HepG2 (cell line): Measurements from ENCODE around the gene SLC8A2. TPM values are rescaled to one million over a fixed set of nuclear protein-coding genes. Genes with fewer than 3 reads are reported as not detected.

Experiments used
- CCDC6 ChIP-seq: sonication (generic); formaldehyde crosslinking; IDR thresholded peaks from 2 replicates; pipeline ENCODE4 v1.8.1; 2022; ENCODE audit warnings: mild to moderate bottlenecking, missing genetic modification reagents, moderate library complexity
- CEBPB ChIP-seq: IDR thresholded peaks from 2 replicates; pipeline ENCODE4 v1.6.1; 2011; ENCODE audit warnings: low read depth, low read length, improper control_type of control experiment, borderline replicate concordance
- GLI4 ChIP-seq: sonication (generic); formaldehyde crosslinking; IDR thresholded peaks from 2 replicates; pipeline ENCODE4 v1.5.1; 2020; ENCODE audit warnings: missing genetic modification reagents, mild to moderate bottlenecking, moderate library complexity, borderline replicate concordance
- HIC2 ChIP-seq: sonication (generic); formaldehyde crosslinking; IDR thresholded peaks from 2 replicates; pipeline ENCODE4 v1.9.0; 2022; ENCODE audit warnings: low read depth, missing genetic modification reagents
- IKZF4 ChIP-seq: sonication (generic); formaldehyde crosslinking; IDR thresholded peaks from 2 replicates; pipeline ENCODE4 v1.5.1; 2020; ENCODE audit warnings: borderline replicate concordance, mild to moderate bottlenecking, low read depth, missing genetic modification reagents; ENCODE audit errors: not compliant biosample characterization
- POLR2AphosphoS2 ChIP-seq: IDR thresholded peaks from 2 replicates; pipeline ENCODE4 v1.6.1; 2011; ENCODE audit warnings: low read depth, low read length, improper control_type of control experiment
- SYNCRIP ChIP-seq: fragments of 200-400 bp; formaldehyde crosslinking; IDR thresholded peaks from 2 replicates; pipeline ENCODE4 v1.6.1; 2018; ENCODE audit warnings: mild to moderate bottlenecking, low read depth, low read length; ENCODE audit not compliant: insufficient read depth
- ZNF205 ChIP-seq: IDR thresholded peaks from 2 replicates; pipeline ENCODE4 v1.6.1; 2018; ENCODE audit warnings: missing biosample characterization, missing genetic modification reagents
- ZNF335 ChIP-seq: sonication (generic); formaldehyde crosslinking; IDR thresholded peaks from 2 replicates; pipeline ENCODE4 v1.4.0; 2020; ENCODE audit warnings: missing genetic modification reagents
- polyA plus RNA-seq, 8 experiments: library from polyadenylated mRNA; depleted of rRNA in 3 of 8; stranded (reverse) in 7 of 8; unstranded in 1 of 8; fragments of >200 nt; fragmentation: Illumina TruSeq in 4 of 8; extraction: Trizol in 4 of 8; gene quantifications; 2 replicates each; pipeline versions ENCODE4 v1.2.1 to v1.2.3, GENCODE V29; 2011 to 2016; ENCODE audit warnings: low read depth in 4 of 8, missing spikeins in 1 of 8, mixed read lengths in 1 of 8; ENCODE audit not compliant: insufficient read depth in 1 of 8
- total RNA-seq, 5 experiments: library from RNA; depleted of rRNA; stranded (reverse); fragments of >200 nt; fragmentation: Illumina TruSeq; extraction: Trizol; gene quantifications; 2 replicates each; pipeline ENCODE4 v1.2.3, GENCODE V29; 2016; ENCODE audit warnings: low read depth in 1 of 5
- TF ChIP-seq, protein P1 (sequence below): sonication (generic); formaldehyde crosslinking; IDR thresholded peaks from 2 replicates; pipeline ENCODE4 v1.4.0; 2020; ENCODE audit warnings: mild to moderate bottlenecking, missing genetic modification reagents, borderline replicate concordance
- TF ChIP-seq, protein P2 (sequence below): sonication (generic); formaldehyde crosslinking; conservative IDR thresholded peaks from 2 replicates; pipeline ENCODE4 v1.5.0; 2020; ENCODE audit warnings: missing genetic modification reagents
- TF ChIP-seq, protein P3 (sequence below): sonication (generic); formaldehyde crosslinking; IDR thresholded peaks from 2 replicates; pipeline ENCODE4 v1.5.0; 2020; ENCODE audit warnings: missing genetic modification reagents
- TF ChIP-seq, protein P4 (sequence below): sonication (generic); formaldehyde crosslinking; IDR thresholded peaks from 2 replicates; pipeline ENCODE4 v1.5.1; 2020; ENCODE audit warnings: mild to moderate bottlenecking, missing genetic modification reagents, moderate library complexity
- TF ChIP-seq, protein P5 (sequence below): sonication (generic); formaldehyde crosslinking; IDR thresholded peaks from 2 replicates; pipeline ENCODE4 v1.8.0; 2023; ENCODE audit warnings: mild to moderate bottlenecking, missing genetic modification reagents
- TF ChIP-seq, protein P6 (sequence below): sonication (generic); formaldehyde crosslinking; IDR thresholded peaks from 2 replicates; pipeline ENCODE4 v1.5.0; 2020; ENCODE audit warnings: mild to moderate bottlenecking, low read depth, missing genetic modification reagents, borderline replicate concordance

SLC8A2 gene
- total and polyA plus RNA-seq, 2 of the 13 experiments (the other 11 are each of a cell fraction or from before 2014, with no cell fraction given): 0.02 TPM; not detected in 1

GRCh38 chr19:47483800-47484690, 12.4 kb upstream of the SLC8A2 start, which contains the start of gene KPTN (continued):
- TF ChIP-seq, protein P1, sequence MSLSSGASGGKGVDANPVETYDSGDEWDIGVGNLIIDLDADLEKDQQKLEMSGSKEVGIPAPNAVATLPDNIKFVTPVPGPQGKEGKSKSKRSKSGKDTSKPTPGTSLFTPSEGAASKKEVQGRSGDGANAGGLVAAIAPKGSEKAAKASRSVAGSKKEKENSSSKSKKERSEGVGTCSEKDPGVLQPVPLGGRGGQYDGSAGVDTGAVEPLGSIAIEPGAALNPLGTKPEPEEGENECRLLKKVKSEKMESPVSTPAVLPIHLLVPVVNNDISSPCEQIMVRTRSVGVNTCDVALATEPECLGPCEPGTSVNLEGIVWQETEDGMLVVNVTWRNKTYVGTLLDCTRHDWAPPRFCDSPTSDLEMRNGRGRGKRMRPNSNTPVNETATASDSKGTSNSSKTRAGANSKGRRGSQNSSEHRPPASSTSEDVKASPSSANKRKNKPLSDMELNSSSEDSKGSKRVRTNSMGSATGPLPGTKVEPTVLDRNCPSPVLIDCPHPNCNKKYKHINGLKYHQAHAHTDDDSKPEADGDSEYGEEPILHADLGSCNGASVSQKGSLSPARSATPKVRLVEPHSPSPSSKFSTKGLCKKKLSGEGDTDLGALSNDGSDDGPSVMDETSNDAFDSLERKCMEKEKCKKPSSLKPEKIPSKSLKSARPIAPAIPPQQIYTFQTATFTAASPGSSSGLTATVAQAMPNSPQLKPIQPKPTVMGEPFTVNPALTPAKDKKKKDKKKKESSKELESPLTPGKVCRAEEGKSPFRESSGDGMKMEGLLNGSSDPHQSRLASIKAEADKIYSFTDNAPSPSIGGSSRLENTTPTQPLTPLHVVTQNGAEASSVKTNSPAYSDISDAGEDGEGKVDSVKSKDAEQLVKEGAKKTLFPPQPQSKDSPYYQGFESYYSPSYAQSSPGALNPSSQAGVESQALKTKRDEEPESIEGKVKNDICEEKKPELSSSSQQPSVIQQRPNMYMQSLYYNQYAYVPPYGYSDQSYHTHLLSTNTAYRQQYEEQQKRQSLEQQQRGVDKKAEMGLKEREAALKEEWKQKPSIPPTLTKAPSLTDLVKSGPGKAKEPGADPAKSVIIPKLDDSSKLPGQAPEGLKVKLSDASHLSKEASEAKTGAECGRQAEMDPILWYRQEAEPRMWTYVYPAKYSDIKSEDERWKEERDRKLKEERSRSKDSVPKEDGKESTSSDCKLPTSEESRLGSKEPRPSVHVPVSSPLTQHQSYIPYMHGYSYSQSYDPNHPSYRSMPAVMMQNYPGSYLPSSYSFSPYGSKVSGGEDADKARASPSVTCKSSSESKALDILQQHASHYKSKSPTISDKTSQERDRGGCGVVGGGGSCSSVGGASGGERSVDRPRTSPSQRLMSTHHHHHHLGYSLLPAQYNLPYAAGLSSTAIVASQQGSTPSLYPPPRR (CRISPR knock-in tag): no peak
- TF ChIP-seq ZNF335 (CRISPR knock-in tag) (peak; percentile 62; the same call in 1 of the 2 replicates), POLR2AphosphoS2 (peak; percentile 55), CEBPB (no peak), IKZF4 (CRISPR knock-in tag) (peak; percentile 64), GLI4 (CRISPR knock-in tag) (no peak), SYNCRIP (no peak), ZNF205 (0 out of 2 replicates have a peak, but pooled peaks have one; percentile 58), HIC2 (CRISPR knock-in tag) (no peak), CCDC6 (CRISPR knock-in tag) (no peak)
- TF ChIP-seq, protein P2, sequence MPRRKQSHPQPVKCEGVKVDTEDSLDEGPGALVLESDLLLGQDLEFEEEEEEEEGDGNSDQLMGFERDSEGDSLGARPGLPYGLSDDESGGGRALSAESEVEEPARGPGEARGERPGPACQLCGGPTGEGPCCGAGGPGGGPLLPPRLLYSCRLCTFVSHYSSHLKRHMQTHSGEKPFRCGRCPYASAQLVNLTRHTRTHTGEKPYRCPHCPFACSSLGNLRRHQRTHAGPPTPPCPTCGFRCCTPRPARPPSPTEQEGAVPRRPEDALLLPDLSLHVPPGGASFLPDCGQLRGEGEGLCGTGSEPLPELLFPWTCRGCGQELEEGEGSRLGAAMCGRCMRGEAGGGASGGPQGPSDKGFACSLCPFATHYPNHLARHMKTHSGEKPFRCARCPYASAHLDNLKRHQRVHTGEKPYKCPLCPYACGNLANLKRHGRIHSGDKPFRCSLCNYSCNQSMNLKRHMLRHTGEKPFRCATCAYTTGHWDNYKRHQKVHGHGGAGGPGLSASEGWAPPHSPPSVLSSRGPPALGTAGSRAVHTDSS: no peak
- TF ChIP-seq, protein P3, sequence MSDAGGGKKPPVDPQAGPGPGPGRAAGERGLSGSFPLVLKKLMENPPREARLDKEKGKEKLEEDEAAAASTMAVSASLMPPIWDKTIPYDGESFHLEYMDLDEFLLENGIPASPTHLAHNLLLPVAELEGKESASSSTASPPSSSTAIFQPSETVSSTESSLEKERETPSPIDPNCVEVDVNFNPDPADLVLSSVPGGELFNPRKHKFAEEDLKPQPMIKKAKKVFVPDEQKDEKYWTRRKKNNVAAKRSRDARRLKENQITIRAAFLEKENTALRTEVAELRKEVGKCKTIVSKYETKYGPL (CRISPR knock-in tag): no peak
- TF ChIP-seq, protein P4, sequence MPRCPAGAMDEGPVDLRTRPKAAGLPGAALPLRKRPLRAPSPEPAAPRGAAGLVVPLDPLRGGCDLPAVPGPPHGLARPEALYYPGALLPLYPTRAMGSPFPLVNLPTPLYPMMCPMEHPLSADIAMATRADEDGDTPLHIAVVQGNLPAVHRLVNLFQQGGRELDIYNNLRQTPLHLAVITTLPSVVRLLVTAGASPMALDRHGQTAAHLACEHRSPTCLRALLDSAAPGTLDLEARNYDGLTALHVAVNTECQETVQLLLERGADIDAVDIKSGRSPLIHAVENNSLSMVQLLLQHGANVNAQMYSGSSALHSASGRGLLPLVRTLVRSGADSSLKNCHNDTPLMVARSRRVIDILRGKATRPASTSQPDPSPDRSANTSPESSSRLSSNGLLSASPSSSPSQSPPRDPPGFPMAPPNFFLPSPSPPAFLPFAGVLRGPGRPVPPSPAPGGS (CRISPR knock-in tag): no peak
- TF ChIP-seq, protein P5, sequence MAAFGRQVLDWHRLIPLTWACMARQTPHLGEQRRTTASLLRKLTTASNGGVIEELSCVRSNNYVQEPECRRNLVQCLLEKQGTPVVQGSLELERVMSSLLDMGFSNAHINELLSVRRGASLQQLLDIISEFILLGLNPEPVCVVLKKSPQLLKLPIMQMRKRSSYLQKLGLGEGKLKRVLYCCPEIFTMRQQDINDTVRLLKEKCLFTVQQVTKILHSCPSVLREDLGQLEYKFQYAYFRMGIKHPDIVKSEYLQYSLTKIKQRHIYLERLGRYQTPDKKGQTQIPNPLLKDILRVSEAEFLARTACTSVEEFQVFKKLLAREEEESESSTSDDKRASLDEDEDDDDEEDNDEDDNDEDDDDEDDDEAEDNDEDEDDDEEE: no peak
- TF ChIP-seq, protein P6, sequence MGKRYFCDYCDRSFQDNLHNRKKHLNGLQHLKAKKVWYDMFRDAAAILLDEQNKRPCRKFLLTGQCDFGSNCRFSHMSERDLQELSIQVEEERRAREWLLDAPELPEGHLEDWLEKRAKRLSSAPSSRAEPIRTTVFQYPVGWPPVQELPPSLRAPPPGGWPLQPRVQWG: no peak
